HG02678 (cell line): Measurements from ENCODE around the gene ZFYVE21.

Source experiments
- ATAC-seq: cut with Tn5 transposase; IDR thresholded peaks from one replicate; pipeline ENCODE4 v1.9.1; 2021; ENCODE audit warnings: mild to moderate bottlenecking, moderate library complexity; ENCODE audit not compliant: unreplicated experiment

Gene ZFYVE21

GRCh38 chr14:103691655-103692054 is 24.0 kb upstream of the ZFYVE21 start:
- ATAC-seq, result peak; percentile 79

DNA sequence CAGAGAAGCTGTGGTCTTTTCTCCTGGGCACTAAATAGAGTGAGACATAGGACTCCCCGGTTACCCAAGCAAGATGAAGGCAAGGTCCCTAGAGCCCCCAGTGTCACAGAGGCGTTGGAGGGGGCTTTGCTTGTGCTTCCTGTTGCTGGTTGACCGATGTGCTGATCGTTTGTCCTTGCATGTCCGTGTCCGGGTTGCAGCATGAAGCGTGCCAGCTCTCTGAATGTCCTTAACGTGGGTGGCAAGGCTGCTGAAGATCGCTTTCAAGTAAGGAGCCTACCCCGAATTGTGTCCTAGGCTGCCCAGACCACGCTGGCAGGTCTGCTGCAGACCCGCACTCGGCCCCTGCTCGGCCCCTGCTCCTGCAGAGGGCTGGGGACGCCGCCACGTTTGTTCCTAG is 23.5 kb upstream of the ZFYVE21 start:
- ATAC-seq, result peak; percentile 18

DNA sequence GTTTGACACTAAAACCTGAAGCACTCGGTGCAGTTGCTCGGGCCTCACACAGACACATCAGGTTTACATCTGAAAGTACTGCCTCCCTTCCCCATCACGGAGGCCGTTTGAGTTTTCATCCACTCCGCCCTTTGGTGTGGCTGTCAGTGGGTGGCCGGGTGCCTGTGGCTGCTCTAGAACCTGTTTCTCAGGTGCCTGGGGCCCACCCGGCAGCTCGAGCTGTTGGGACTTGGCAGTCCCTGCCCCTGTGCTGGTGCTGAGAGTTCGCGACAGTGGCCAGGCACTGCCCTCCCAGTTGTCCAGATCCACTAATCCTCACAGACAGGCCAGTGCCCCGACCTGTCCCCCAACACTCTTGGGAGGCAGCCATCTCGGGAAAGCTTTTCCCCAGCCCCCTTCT is 22.7 kb upstream of the ZFYVE21 start:
- ATAC-seq, result no peak

DNA sequence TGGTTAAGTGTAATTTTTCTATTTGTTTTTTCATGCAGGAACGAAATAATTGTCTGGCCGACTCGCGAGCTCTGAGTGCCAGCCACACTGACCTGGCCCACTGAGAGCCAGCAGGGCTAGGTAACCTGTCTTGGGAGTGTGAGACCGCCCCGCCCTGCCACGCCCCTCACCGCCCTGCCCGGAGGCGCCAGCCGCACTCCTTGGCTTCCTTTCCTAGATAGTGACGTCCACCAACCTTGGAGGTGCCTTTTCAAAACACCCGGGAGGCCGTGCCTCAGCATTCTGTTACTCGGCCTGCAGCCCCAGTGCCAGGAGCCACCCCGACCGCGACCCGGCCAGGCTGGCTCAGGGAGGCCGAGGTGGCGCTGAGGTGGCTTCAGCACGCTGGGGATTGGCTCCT is 22.1 kb upstream of the ZFYVE21 start:
- no peak for ATAC-seq

GRCh38 chr14:103694572-103695026 is 21.0 kb upstream of the ZFYVE21 start:
- no peak for ATAC-seq

DNA sequence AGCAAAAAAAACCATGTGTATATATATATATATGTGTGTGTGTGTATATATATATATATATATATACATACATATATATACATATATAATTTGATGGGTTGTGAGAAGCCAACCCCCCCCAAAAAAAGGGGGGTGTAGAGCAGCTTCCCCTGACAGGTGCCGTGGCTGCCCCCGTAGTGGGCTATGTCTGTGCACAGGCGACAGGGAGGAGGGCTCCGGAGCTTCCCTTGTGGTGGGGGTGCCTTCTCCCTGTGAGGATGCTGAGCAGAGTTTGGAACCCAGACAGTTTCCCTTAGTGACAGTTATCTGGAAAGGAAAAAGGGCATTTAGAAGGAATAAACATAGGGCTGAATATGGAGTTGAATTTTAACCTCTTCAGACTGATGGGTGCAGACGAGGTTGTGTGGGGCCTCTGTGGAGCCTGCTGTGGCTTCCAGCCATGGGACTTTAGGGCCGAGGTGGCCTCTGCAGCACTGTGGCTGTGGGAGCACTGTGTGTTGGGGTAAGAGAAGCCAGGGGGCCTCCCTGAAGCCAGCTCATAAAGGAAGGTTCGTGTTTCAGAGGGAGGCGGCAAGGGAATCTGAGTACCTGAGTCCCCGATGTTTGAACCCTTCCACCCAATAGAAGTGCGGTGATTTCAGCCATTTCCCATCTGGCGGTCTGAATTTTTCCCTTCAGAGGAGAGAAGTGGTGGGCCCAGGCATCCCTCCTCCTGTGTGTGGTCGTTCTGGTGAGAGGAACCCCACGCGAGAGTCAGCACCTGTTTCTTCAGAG is 20.1 kb upstream of the ZFYVE21 start:
- no peak for ATAC-seq

DNA sequence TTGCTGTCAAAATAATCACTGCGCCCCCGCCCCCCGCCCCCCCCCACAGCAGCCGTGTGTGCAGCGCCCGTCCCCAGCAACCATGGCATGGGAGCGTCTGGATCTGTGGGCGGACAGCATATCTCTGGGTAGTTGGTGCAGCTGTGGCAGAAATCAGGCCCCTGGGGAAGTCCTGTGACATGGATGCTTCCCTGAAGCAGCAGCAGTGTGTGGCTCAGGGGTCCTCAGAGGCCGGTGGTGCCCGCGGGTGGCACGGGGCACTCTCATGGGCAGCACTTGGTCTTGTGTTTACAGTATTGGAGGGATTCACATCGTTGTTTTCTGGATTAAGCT is 19.6 kb upstream of the ZFYVE21 start:
- no peak for ATAC-seq

DNA sequence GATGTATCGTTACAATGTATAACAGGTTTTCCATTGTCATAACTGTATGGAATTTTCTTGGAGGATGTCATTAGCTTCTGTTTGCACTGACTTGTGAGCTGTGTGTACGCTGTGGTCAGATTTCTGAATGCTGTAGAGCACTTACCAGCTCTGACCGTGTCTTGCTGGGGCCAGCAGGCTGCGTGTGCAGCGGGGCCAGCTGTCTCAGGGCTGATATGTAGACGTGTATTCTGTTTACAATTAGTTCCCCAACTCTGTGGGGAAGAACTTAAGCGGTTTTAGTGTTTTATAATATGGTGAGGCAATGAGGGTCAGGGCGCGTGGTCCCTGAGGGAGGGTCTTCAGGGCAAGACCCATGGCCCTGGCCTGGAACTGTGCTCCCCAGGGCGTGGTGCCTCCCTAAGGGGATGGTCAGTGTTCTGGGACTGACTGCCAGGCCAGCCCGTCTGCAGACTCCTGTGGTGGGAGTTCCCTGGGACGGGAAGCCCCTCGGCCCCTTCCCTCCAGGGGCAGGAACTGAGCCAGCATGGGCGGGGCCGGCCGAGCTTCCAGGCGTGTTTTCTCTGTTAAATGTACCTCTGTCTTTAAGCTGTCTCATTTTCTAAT is 19.0 kb upstream of the ZFYVE21 start:
- ATAC-seq, result no peak

DNA sequence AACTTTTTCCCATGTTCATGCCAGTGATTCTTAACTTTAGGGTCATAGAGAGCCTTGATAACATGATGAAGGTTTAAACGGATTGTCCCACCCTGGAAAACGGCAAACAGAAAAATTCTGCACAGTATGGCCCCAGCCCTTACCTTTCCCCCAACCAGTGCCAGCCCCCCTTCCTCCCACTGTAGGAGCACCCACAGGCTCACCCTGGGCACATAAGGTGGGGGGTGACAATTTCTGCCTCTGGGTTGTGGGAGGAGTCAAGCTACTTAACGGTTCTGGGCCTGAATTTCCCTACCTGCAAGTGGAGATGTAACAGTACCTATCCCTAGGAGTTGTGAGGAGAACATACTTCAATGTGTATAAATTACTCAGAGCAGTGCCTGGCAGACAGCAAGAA is 18.4 kb upstream of the ZFYVE21 start:
- ATAC-seq, result no peak

- no peak for ATAC-seq
Measured at GRCh38 chr14:103697603-103698379, 17.8 kb upstream of the ZFYVE21 start.

GRCh38 chr14:103698380-103699260 is 17.0 kb upstream of the ZFYVE21 start:
- no peak for ATAC-seq

DNA sequence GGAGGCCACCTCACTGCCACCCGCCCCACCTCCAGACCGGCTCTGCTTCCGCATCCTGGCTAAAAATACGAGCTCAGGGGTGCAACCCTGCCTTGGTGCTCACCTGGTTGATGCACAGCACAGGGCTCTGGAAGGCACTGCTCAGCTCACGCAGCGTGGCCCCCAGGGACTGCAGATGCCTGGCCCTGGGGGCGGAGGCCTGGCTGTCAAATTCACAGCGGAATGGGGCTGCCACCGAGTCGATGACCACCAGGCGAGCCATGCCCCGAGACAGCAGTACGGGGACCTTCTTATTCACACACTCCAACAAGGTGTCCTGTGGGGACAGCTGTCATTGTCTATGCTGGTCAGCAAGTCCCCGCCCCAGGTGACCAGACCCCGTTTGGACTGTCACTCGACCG is 16.3 kb upstream of the ZFYVE21 start:
- ATAC-seq, result no peak

GRCh38 chr14:103699901-103700752 is 15.5 kb upstream of the ZFYVE21 start:
- ATAC-seq, result no peak

- ATAC-seq, result no peak
Measured at GRCh38 chr14:103700753-103701490, 14.7 kb upstream of the ZFYVE21 start.

DNA sequence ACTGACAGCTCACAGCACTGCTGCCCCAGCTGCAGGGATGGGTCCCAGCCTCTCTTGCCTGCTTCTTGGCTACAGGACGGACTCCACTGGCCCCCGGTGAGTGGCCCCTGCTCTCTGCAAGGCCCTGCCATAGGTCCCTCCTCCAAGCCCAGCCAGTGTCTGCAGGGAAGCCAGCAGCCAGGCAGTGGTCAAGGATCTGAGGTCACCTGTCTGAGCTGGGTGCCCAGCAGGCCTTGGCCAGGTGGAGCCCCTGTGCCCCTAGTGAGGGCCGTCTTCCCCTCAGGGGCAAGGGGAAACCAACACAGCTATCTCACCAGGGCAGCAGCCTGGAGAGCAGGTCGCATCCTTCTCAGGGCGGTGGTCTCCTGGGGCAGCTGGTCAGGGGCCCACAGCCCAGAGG is 13.5 kb upstream of the ZFYVE21 start:
- no peak for ATAC-seq

DNA sequence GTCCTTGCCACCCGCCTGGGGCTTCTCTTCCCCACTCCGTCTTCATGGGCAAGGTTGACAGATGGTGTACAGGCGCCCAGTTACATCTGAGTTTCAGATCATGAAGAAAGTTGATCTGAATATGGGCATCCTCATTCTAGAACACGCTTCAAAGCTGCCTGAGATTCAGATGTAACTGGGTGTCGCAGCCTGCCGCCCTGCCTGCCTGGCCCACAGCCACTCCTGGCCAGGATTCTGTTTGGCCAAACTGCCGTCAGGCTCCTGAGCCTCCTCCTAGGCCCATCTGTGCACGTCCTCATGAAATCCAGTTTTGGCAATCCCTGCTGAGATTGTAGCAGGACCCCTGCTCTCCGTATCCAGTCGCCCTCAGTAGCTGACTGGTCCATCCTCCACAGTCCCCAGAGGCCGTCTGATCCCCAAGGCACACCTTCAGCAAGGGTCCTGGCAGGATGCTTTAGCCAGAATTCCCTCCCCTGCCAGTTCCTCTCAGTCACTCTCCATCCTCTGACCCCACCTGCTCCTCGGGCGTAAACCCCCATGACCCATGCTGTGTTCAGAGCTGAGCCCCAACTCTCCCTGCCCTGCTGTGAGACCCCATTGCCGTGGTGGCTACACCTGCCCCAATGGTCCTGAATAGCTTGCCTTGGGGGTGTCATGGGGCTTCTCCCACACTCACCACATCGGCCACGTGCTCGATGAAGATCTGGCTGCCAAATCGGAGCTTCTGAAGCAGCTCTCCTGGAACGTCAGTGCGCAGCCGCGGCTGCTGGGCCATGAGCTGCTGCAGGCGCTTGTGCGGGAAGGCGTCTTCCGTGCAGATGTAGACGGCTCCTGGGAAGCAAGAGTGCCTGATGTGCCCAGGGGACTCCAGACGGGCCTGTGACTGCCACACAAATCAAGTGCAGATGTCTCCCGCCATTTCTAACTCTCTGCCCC is 12.8 kb upstream of the ZFYVE21 start:
- no peak for ATAC-seq

- no peak for ATAC-seq
Measured at GRCh38 chr14:103703433-103704385, 11.9 kb upstream of the ZFYVE21 start.
